ENCODE measurements around the gene SORCS2.

Gene SORCS2

GRCh38 chr4:7403001-7403400, 210.7 kb downstream of the SORCS2 start:
- no peak overlapping the region for H3K4me3 ChIP-seq (ENCODE audit: low read depth, low read length)
- no peak for TF ChIP-seq CTCF (IDR thresholded peaks at IDR 0.05; ENCODE audit: low read depth, low read length, missing control alignments)
- no peak overlapping the region for H3K27ac ChIP-seq
- DNase-seq: no peak
- in situ Hi-C loops (cut with HindIII; ENCODE audit: low pct_ligation_motif_present, low sequenced_read_pairs): no loop called here
- no peaks in the 10 kb centered on the region for H3K36me3 ChIP-seq (replicated peaks)
- H3K27me3 ChIP-seq (replicated peaks): peaks cover 5% of the 10 kb centered on the region

- no peak overlapping the region for H3K27ac ChIP-seq
- no peak overlapping the region for H3K4me3 ChIP-seq (ENCODE audit: low read depth, low read length)
- H3K36me3 ChIP-seq (replicated peaks): no peaks in the 10 kb centered on the region
- no peak for DNase-seq
- in situ Hi-C loops (cut with HindIII; ENCODE audit: low pct_ligation_motif_present, low sequenced_read_pairs): no loop called here
- H3K27me3 ChIP-seq (replicated peaks): peaks cover 13% of the 10 kb centered on the region
- TF ChIP-seq CTCF (IDR thresholded peaks at IDR 0.05; ENCODE audit: low read depth, low read length, missing control alignments): no peak
Observed at GRCh38 chr4:7408166-7408565, 215.8 kb downstream of the SORCS2 start.

GRCh38 chr4:7410446-7410845, 218.1 kb downstream of the SORCS2 start:
- no peak overlapping the region for H3K4me3 ChIP-seq (ENCODE audit: low read depth, low read length)
- no peaks in the 10 kb centered on the region for H3K36me3 ChIP-seq (replicated peaks)
- no peak for DNase-seq
- no peak overlapping the region for H3K27ac ChIP-seq
- TF ChIP-seq CTCF (IDR thresholded peaks at IDR 0.05; ENCODE audit: low read depth, low read length, missing control alignments): no peak
- in situ Hi-C loops (cut with HindIII; ENCODE audit: low pct_ligation_motif_present, low sequenced_read_pairs): no loop called here
- H3K27me3 ChIP-seq (replicated peaks): peaks cover 13% of the 10 kb centered on the region

GRCh38 chr4:7411491-7411890, 219.2 kb downstream of the SORCS2 start:
- TF ChIP-seq CTCF (IDR thresholded peaks at IDR 0.05; ENCODE audit: low read depth, low read length, missing control alignments): no peak
- no peak overlapping the region for H3K27ac ChIP-seq
- in situ Hi-C loops (cut with HindIII; ENCODE audit: low pct_ligation_motif_present, low sequenced_read_pairs): no loop called here
- H3K36me3 ChIP-seq (replicated peaks): no peaks in the 10 kb centered on the region
- H3K4me3 ChIP-seq (ENCODE audit: low read depth, low read length): no peak overlapping the region
- peaks cover 13% of the 10 kb centered on the region for H3K27me3 ChIP-seq (replicated peaks)
- no peak for DNase-seq

GRCh38 chr4:7411896-7412553, 219.7 kb downstream of the SORCS2 start:
- in situ Hi-C loops (cut with HindIII; ENCODE audit: low pct_ligation_motif_present, low sequenced_read_pairs): no loop called here
- Histone ChIP-seq H3K4me3 (ENCODE audit: low read depth, low read length) (no peak overlapping the region), H3K36me3 (replicated peaks) (no peaks in the 10 kb centered on the region), H3K27ac (no peak overlapping the region), H3K27me3 (replicated peaks) (peaks cover 13% of the 10 kb centered on the region)
- no peak for TF ChIP-seq CTCF (IDR thresholded peaks at IDR 0.05; ENCODE audit: low read depth, low read length, missing control alignments)
- DNase-seq: no peak

- Histone ChIP-seq H3K27me3 (replicated peaks) (peaks cover 13% of the 10 kb centered on the region), H3K4me3 (ENCODE audit: low read depth, low read length) (no peak overlapping the region), H3K27ac (no peak overlapping the region), H3K36me3 (replicated peaks) (no peaks in the 10 kb centered on the region)
- DNase-seq: no peak
- in situ Hi-C loops (cut with HindIII; ENCODE audit: low pct_ligation_motif_present, low sequenced_read_pairs): no loop called here
- no peak for TF ChIP-seq CTCF (IDR thresholded peaks at IDR 0.05; ENCODE audit: low read depth, low read length, missing control alignments)
Observed at GRCh38 chr4:7412554-7412912, 220.2 kb downstream of the SORCS2 start.

Data from brain microvascular endothelial cell (primary cell).